HepG2 (cell line): Measurements from ENCODE around the gene SMTNL2. TPM values are rescaled to one million over a fixed set of nuclear protein-coding genes. Genes with fewer than 3 reads are reported as not detected.
A peak's percentile ranks its signal among the peaks of the same experiment; 100 is the strongest.
"Not testable (repeated sequence)": the region's sequence is repeated elsewhere in the genome, so short reads cannot be mapped to it uniquely, and the experiment has no call there.

Experiments
- ATAC-seq: fragments of 200-7000 bp; cut with Tn5 transposase; 3 replicates; pipeline ENCODE4 v1.9.1; 2020; ENCODE audit warnings: mild to moderate bottlenecking, moderate library complexity
- BruUV-seq: library from RNA; stranded (reverse); fragments of 400-500 nt; replicated peaks from 2 replicates; lab custom pipeline; 2021; lab: Mats Ljungman, UMichigan
- CTCF ChIA-PET: fragments of 300-600 bp; formaldehyde crosslinking; extraction: SDS; loops from one replicate; lab custom pipeline; 2021; ENCODE audit warnings: low total read pairs, inconsistent platforms, low intra/inter-chr PET ratio; lab: Yijun Ruan, JAX
- POLR2A ChIA-PET: fragments of 350-600 bp; sonication (Branson Sonifier 250); formaldehyde crosslinking; loops from one replicate; lab custom pipeline; 2020; ENCODE audit warnings: antibody characterized with exemption, inconsistent platforms; lab: Yijun Ruan, JAX
- DNase-seq: peaks from one replicate; pipeline ENCODE4 v3.0.0-alpha.2; 2015; ENCODE audit warnings: low spot score
- FAIRE-seq: peaks from 3 replicates; lab custom pipeline; 2011; peaks lifted over from hg19 to GRCh38; lab: Jason Lieb, UNC
- H2AFZ ChIP-seq: one replicate; pipeline ENCODE4 v1.6.1; 2011; ENCODE audit warnings: low read length, inconsistent platforms
- H3K27ac ChIP-seq: fragments of 300-600 bp; 3 replicates; pipeline ENCODE4 v1.8.0; 2011; ENCODE audit warnings: mixed run types, mild to moderate bottlenecking, mixed read lengths, low read length, inconsistent platforms; ENCODE audit not compliant: insufficient read depth; ENCODE audit errors: extremely low read length
- H3K27me3 ChIP-seq, 2 experiments: fragments of 200-600 bp in 1 of 2; 2 replicates in 1 of 2; 3 replicates in 1 of 2; pipeline versions ENCODE4 v1.6.0 to v1.8.0; 2011; ENCODE audit warnings: low read length in 2 of 2, mild to moderate bottlenecking in 2 of 2, moderate library complexity in 2 of 2, inconsistent platforms in 1 of 2; ENCODE audit not compliant: insufficient read depth in 2 of 2, control insufficient read depth in 1 of 2
- H3K36me3 ChIP-seq, 2 experiments: fragments of 200-600 bp in 1 of 2; replicated peaks in 1 of 2; 2 replicates in 1 of 2; 3 replicates in 1 of 2; pipeline versions ENCODE4 v1.5.1 to v1.8.0; 2011; ENCODE audit warnings: low read length in 2 of 2, inconsistent platforms in 1 of 2; ENCODE audit not compliant: insufficient read depth in 2 of 2, control insufficient read depth in 1 of 2
- H3K4me1 ChIP-seq: 2 replicates; pipeline ENCODE4 v1.5.1; 2012; ENCODE audit warnings: low read length, inconsistent platforms; ENCODE audit not compliant: insufficient read depth
- H3K4me2 ChIP-seq: 2 replicates; pipeline ENCODE4 v1.6.0; 2011; ENCODE audit warnings: low read depth, low read length, inconsistent platforms
- H3K4me3 ChIP-seq, 3 experiments: fragments of 200-600 bp in 1 of 3; sonication (generic), shearing (Covaris generic) in 1 of 3; replicated peaks in 1 of 3; 2 replicates each; pipeline ENCODE4 v1.5.1; 2011 to 2016; ENCODE audit warnings: low read length in 3 of 3, inconsistent platforms in 2 of 3, low read depth in 2 of 3, mild to moderate bottlenecking in 2 of 3, control low read depth in 1 of 3, mixed read lengths in 1 of 3; ENCODE audit not compliant: insufficient read depth in 1 of 3
- H3K79me2 ChIP-seq: one replicate; pipeline ENCODE4 v1.6.1; 2011; ENCODE audit warnings: low read length, inconsistent platforms; ENCODE audit not compliant: insufficient read depth
- H3K9ac ChIP-seq: 2 replicates; pipeline ENCODE4 v1.6.0; 2011; ENCODE audit warnings: mild to moderate bottlenecking, low read depth, low read length, inconsistent platforms; ENCODE audit not compliant: insufficient read depth
- H3K9me3 ChIP-seq: 2 replicates; pipeline ENCODE4 v1.5.1; 2012; ENCODE audit warnings: mild to moderate bottlenecking, low read length
- H4K20me1 ChIP-seq: 2 replicates; pipeline ENCODE4 v1.6.0; 2011; ENCODE audit warnings: inconsistent platforms, mild to moderate bottlenecking, low read length, moderate library complexity; ENCODE audit not compliant: insufficient read depth
- CTCF ChIP-seq: sonication (generic); formaldehyde crosslinking; IDR thresholded peaks from 2 replicates; pipeline ENCODE4 v1.5.0; 2020; ENCODE audit warnings: mild to moderate bottlenecking, missing genetic modification reagents, moderate library complexity
- STAG1 ChIP-seq: sonication (generic); formaldehyde crosslinking; IDR thresholded peaks from 2 replicates; pipeline ENCODE4 v1.4.0; 2020; ENCODE audit warnings: missing genetic modification reagents
- WGBS: methylation state at CpG from one replicate; pipeline ENCODE4 v1.1.6; 2017; ENCODE audit warnings: low lambda C conversion rate; 5-methylcytosine and 5-hydroxymethylcytosine counted together
- in situ Hi-C: cut with HindIII; loops from 2 replicates; pipeline ENCODE4 v1.10.0; 2017; ENCODE audit warnings: low pct_unique_long_range_greater_than_20kb; ENCODE audit not compliant: extremely low pct_ligation_motif_present
- intact Hi-C: fragments of 100-400 bp; cut with micrococcal nuclease; formaldehyde crosslinking; loops from one replicate; pipeline ENCODE4 v1.10.0; 2022; ENCODE audit not compliant: unreplicated experiment
- polyA plus RNA-seq, 8 experiments: library from polyadenylated mRNA; depleted of rRNA in 3 of 8; stranded (reverse) in 7 of 8; unstranded in 1 of 8; fragments of >200 nt; fragmentation: Illumina TruSeq in 4 of 8; extraction: Trizol in 4 of 8; gene quantifications; 2 replicates each; pipeline versions ENCODE4 v1.2.1 to v1.2.3, GENCODE V29; 2011 to 2016; ENCODE audit warnings: low read depth in 4 of 8, missing spikeins in 1 of 8, mixed read lengths in 1 of 8; ENCODE audit not compliant: insufficient read depth in 1 of 8
- total RNA-seq, 5 experiments: library from RNA; depleted of rRNA; stranded (reverse); fragments of >200 nt; fragmentation: Illumina TruSeq; extraction: Trizol; gene quantifications; 2 replicates each; pipeline ENCODE4 v1.2.3, GENCODE V29; 2016; ENCODE audit warnings: low read depth in 1 of 5

The SMTNL2 gene
- total and polyA plus RNA-seq, 2 of the 13 experiments (the other 11 are each of a cell fraction or from before 2014, with no cell fraction given), result 0.41 to 5.1 TPM

GRCh38 chr17:4639301-4640059 is 55.2 kb downstream of the SMTNL2 start:
- H3K4me2 ChIP-seq, FAIRE-seq, H4K20me1 ChIP-seq, BruUV-seq, H3K36me3 ChIP-seq, H3K4me3 ChIP-seq, intact Hi-C loops, H3K79me2 ChIP-seq, CTCF ChIA-PET, H3K9ac ChIP-seq, DNase-seq, H3K9me3 ChIP-seq, POLR2A ChIA-PET, H3K27ac ChIP-seq, in situ Hi-C loops, H2AFZ ChIP-seq: not testable (repeated sequence)
- peaks cover 24% of the 10 kb centered on the region for H3K4me1 ChIP-seq
- ATAC-seq, result peak; percentile 58
- H3K27me3 ChIP-seq, result peaks cover 17 to 51% of the 10 kb centered on the region in 2 experiments
- peak; percentile 26 for TF ChIP-seq CTCF (CRISPR knock-in tag)
- peak; percentile 14; the same call in 1 of the 2 replicates for TF ChIP-seq STAG1
- WGBS, result 66% methylated on average over 15 of the region's 56 CpGs

- WGBS, result 50% methylated on average over 39 of the region's 39 CpGs
These were observed 56.4 kb downstream of the SMTNL2 start for GRCh38 chr17:4640569-4641188.

More at GRCh38 chr17:4640569-4641188, 56.4 kb downstream of the SMTNL2 start:
- H3K9me3 ChIP-seq, H3K79me2 ChIP-seq, BruUV-seq, H3K27ac ChIP-seq, POLR2A ChIA-PET, in situ Hi-C loops, H3K4me3 ChIP-seq, H3K36me3 ChIP-seq, H3K9ac ChIP-seq, intact Hi-C loops, ATAC-seq, H2AFZ ChIP-seq, DNase-seq, FAIRE-seq, H3K4me2 ChIP-seq, H4K20me1 ChIP-seq, CTCF ChIA-PET: not testable (repeated sequence)
- Histone ChIP-seq H3K27me3 (peaks cover 16 to 49% of the 10 kb centered on the region in 2 experiments), H3K4me1 (peaks cover 24% of the 10 kb centered on the region)
